DLD1 (cell line): Measurements from ENCODE around the gene DDN.

Source experiments
- in situ Hi-C: cut with HindIII; loops from 2 replicates; pipeline ENCODE4 v1.10.0; 2017; ENCODE audit warnings: low sequenced_read_pairs

DDN gene

DNA sequence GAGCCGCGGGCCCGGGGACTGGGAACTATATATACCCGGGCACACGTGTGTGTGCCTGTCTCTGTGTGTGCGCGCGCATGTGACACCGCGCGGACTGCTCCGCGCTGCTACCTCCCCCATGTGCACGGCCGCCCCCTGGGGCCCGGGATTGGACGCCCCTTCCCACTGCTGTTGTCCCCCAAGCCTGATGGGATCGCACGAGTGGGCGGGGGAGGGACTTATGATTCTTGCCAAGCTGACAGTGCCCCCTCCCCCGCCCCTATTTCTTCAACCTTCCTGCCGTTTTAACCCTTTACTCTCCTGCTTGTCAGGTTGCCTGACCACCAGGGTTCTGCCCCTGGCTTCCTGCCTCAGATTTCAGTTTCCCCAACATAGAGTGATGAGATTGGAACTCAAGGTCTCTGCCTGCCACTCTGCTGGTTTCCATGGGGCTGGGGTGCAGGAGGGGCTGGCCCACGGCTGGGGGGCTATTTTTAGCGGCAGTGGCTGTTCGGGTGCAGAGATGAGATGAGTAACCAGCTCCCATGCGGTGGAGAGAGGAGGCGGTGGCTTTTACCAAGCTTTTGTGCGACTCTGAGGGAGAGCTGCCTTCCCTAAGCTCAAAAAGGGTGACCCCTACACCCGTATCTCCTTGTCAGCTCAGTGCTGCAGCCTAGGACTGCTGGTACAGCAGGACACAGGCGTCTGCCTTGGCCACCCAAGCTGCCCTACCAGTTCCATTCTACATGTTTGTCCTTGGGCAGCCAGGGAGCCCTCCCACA lies at the start of gene DDN:
Gene DDN (minus strand): TSS at position 5 of the 761 bp plus-strand sequence. CDS start 88 bp downstream, outside the sequence.
- in situ Hi-C loops, result no loop called here

- in situ Hi-C loops, result no loop called here
These were observed 49.8 kb upstream of the DDN start for GRCh38 chr12:49048953-49049352.

DNA sequence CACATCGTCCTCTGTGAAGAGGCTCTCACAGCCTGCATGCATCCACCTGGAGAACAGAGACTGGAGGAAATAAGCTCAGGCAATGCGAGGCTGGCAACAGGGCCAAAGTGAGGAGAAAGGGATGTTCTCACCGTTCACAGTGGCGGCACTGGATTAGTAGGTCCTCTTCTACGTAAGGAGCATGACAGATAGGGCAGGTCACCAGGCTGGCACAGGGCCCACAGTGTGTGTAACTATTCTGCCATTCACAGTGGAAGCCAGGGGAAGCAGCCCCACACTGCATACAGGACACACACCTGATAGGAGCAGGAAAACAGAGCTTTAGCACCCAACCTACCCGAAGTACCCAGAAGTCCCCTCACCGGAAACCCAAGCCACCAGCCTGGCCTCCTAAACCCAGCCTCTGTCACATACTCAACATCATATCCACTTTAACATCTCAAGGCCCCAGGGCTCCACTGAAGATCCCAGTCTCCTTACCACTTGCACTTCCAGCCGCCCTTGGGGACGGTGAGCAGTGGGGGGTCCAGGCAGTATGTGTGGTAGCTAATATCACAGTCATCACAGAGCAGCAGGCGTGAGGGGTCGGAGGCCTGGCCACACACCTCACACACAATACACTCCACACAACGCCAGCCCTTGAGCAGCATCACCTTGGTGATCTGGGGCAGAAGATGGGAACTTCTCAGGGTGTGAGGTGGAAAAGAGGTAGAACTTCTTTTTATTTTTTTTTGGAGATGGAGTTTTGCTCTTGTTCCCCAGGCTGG lies 47.1 kb upstream of the DDN start:
- in situ Hi-C loops, result no loop called here

GRCh38 chr12:49044660-49045059 lies 45.5 kb upstream of the DDN start:
- in situ Hi-C loops, result no loop called here

DNA sequence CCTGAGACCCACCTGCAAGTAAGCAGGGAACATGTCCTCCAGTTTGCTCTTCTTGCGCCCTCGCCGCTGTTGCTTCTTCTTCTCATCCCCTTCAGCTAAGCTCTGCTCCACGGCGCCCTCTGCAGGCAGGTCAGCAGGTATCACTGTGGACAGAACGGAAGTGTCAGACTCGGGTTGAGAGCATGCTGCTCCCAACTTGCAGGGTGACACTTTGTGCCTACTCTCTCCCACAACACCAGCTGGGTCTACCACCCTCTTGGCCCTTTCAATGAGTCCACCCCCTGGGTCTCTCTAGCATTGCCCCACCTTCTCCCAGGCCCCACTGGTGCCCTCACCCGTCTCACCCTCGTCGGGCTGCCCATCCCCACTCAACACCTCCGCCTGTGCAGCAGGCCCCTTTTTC lies 44.7 kb upstream of the DDN start:
- in situ Hi-C loops, result no loop called here

DNA sequence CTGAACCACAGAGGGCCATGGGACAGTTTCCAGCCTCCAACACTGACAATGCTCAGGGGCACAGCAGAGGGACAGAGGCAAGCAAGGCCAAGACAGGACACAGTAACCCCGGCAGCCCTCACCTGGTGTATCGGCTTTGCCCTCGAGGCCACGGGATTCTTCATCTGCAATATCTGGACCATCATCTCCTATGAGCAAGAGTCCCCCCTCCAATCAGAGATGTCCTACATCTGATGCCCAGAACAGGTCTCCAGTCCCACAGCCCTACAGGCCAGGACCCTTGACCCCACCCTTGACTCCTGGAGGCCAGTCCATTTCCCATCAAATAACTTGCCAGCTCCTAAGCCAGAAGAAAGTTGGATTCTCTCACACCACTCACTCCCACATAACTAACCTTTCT lies 44.1 kb upstream of the DDN start:
- in situ Hi-C loops, result no loop called here

GRCh38 chr12:49041881-49042484 lies 42.8 kb upstream of the DDN start:
- in situ Hi-C loops, result no loop called here

GRCh38 chr12:49041036-49041880 lies 42.1 kb upstream of the DDN start:
- in situ Hi-C loops, result no loop called here

GRCh38 chr12:49040364-49040855 lies 41.2 kb upstream of the DDN start:
- in situ Hi-C loops, result no loop called here

DNA sequence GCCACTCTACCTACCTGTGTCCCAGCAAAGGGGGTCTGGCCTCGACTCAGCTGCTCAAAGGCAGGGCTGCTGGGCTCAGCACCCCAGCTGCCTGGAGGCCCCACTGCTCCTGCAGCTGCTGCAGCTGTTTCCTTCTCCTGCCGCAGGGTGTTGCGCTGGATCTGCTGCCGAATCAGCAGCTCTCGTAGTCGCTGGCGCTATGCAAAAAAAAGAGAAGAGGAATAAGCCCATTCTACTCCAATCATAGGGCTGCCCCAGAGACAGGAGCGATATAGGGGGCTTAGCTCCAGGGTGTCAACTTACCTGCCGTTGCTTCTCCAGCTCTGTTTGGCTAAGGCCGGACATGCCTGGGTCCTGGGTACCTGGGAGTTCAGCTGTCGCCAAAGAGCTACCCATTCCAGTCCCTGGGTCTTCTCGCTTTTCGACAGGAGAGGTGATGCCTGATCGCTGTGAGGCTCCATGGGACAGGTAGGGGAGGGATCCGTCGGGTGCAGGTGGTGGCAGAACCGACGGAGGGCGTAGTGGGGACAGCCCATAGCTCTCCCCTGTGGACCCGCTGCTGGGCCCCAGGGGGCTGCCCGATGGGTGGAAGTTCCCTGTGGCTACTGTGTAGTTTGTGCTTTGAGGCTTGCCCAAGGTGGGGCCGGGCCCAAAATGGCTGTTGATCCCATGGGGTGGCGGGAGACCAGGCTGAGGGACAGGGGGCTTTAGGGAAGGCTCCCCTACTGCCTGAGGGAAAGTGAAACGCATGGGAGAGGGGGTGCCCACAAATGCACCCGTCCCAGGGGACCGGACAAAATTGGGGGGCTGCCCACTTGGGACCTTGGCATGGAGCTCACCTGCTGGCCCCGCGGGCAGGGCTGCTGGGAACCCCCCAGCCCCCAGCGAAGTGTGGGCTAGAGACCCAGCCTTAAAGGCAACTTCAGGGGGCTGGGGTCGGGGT lies 40.5 kb upstream of the DDN start:
- in situ Hi-C loops, result no loop called here

DNA sequence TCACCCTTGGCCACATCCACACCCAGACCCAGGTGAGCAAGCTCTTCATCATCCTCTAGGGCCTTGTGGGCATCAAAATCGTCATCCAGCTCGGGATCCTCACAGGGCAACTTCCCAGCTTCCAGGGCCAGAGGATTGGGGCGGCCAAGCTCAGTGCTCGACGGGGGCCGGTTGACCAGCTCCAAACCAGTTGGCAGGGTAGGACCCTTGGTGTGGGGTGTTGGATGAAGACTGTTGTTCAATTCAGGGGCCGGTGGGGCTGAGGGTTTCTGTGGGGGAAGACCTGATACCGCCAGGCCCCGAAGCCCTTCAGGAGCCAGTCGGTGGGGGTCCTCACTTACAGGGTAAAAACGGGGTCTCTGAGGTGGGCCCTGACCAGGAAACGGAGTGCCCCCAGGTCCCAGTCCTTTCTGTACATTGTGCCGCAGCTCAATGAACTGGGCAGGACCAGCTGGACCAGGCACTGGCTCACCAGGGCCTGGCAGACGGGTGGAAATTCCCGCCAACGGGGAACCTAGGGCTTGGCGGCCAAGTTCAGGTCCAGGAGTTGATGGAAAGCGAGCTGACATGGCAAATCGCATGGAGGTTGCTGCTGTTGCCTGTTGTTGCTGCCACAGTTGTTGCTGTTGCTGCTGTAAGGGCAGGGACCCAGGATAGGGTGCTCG lies 39.2 kb upstream of the DDN start:
- in situ Hi-C loops, result no loop called here

DNA sequence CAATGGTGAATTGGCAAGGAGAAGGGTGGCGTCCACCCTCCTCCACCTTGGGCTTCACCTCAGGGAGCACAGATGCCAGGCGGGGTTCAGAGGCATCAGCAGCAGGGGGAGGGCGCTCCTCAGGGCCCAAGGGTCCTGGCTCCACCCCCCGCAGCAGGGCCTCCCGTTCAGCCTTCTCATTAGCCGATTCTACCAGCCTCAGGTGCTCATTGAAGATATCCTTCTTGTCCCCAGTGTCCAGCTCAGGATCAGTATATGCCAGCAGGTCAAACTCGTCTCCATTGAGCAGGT lies 38.7 kb upstream of the DDN start:
- in situ Hi-C loops, result no loop called here

DNA sequence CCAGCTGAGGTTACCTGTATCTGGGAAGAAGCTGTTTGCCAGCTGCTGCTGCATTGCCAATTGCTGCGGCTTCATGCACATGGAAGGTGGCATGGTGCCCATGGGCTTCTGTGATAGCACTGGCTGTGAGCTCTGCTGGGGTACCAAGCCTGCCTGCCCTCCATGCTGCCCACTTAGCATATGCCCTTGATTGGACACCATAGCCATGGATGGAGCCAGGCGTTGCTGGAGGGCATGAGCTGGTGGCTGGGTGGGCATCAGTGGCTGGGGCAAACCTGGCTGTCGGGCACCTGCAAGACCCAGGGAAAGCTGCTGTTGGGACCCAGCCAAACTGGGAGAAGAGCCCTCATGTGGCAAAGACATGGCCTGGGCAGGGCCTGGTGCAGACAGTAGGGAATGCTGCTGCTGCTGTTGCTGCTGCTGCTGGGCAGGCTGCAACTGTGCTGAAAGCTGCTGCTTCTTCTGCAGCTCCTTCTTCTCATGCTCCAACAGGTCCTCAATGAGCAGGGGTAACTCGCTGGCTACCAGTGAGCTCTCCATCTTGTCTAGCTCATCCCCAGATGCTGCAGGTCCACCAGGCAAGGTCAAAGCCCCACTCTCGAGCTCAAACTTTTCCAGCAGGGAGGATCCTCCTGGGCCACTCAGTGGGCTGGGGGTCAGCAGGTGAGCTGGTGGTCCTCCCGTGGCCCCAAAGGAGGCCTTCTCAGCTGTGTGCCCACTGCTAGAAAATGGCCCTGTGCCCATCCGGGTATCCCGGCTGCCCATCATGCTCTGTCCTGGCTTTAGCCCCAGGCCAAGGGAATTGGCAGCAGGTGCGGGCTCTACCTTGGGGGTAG lies 38.2 kb upstream of the DDN start:
- in situ Hi-C loops, result no loop called here

GRCh38 chr12:49036029-49036428 lies 36.9 kb upstream of the DDN start:
- in situ Hi-C loops, result no loop called here

GRCh38 chr12:49034286-49034622 lies 35.1 kb upstream of the DDN start:
- in situ Hi-C loops, result no loop called here

DNA sequence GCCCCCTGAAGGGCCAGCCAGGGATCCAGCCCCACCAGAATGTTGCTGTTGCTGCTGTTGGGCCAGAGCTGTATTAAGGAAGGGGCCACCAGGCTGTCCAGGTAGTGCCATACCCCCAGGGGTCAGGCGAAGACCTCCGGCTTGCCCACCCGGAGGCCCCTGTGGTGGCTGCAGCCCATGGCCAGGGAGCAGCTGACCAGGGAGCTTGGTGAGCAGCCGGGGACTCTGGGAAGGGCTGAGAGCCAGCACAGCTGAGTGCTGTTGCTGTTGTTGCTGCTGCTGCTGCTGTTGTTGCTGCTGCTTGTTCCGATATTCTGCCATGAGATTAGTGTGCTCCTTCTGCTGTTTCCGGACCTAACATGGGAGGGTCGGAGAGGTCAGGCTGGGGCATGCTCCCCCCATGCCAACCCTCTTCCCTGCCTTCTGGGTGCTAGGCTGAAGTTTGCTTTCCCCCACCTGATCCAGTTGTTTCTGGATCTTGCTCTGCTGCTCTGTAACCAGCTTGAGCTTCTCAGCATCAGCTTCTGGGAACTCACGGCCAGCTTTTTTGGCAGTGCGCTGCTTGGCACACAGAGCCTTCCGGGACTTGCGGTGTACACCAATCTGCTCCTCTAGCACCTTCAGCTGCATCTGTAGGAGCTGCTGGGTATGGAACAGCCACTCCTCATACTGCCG lies 34.6 kb upstream of the DDN start:
- in situ Hi-C loops, result no loop called here

- in situ Hi-C loops, result no loop called here
These were observed 33.7 kb upstream of the DDN start for GRCh38 chr12:49032679-49033447.
